ENCODE results near the gene TMEM254.
"Not testable (repeated sequence)": the region's sequence is repeated elsewhere in the genome, so short reads cannot be mapped to it uniquely, and the experiment has no call there.

The TMEM254 gene

GRCh38 chr10:80132299-80133139 lies 54.1 kb downstream of the TMEM254 start, which contains the start of gene PLAC9:
Gene PLAC9 (plus strand): TSS chr10:80132730. CDS start chr10:80132763, 33 bp downstream.
- H3K4me3 ChIP-seq (ENCODE audit: low read depth, low read length) = no peak within 1 kb of the TSS
- TF ChIP-seq MYC (IDR thresholded peaks at IDR 0.05; ENCODE audit: low read depth, low read length) (no peak), MAX (IDR thresholded peaks at IDR 0.05; ENCODE audit: low read depth, low read length) (no peak), CTCF (IDR thresholded peaks at IDR 0.05; ENCODE audit: low read depth, low read length) (no peak), POLR2A (IDR thresholded peaks at IDR 0.05; ENCODE audit: extremely low read depth, insufficient read length) (no peak)
- no peak for DNase-seq (ENCODE audit: low read depth)

- DNase-seq (ENCODE audit: low read depth) = no peak
- TF ChIP-seq POLR2A (IDR thresholded peaks at IDR 0.05; ENCODE audit: extremely low read depth, insufficient read length) (no peak), CTCF (IDR thresholded peaks at IDR 0.05; ENCODE audit: low read depth, low read length) (no peak), MYC (IDR thresholded peaks at IDR 0.05; ENCODE audit: low read depth, low read length) (no peak), MAX (IDR thresholded peaks at IDR 0.05; ENCODE audit: low read depth, low read length) (no peak)
- no peak overlapping the region for H3K4me3 ChIP-seq (ENCODE audit: low read depth, low read length)
Measured at GRCh38 chr10:80133206-80133605, 54.7 kb downstream of the TMEM254 start.

- not testable (repeated sequence) for DNase-seq (ENCODE audit: low read depth); H3K4me3 ChIP-seq (ENCODE audit: low read depth, low read length)
Measured at GRCh38 chr10:80133687-80134086, 55.2 kb downstream of the TMEM254 start.

- H3K4me3 ChIP-seq (ENCODE audit: low read depth, low read length) = no peak overlapping the region
- no peak for DNase-seq (ENCODE audit: low read depth)
- TF ChIP-seq CTCF (IDR thresholded peaks at IDR 0.05; ENCODE audit: low read depth, low read length) = no peak
- no peak for TF ChIP-seq MAX (IDR thresholded peaks at IDR 0.05; ENCODE audit: low read depth, low read length)
- TF ChIP-seq MYC (IDR thresholded peaks at IDR 0.05; ENCODE audit: low read depth, low read length) = no peak
- no peak for TF ChIP-seq POLR2A (IDR thresholded peaks at IDR 0.05; ENCODE audit: extremely low read depth, insufficient read length)
Measured at GRCh38 chr10:80136134-80136571, 57.7 kb downstream of the TMEM254 start.

GRCh38 chr10:80137031-80137862 lies 58.8 kb downstream of the TMEM254 start:
- no peak overlapping the region for H3K4me3 ChIP-seq (ENCODE audit: low read depth, low read length)
- no peak for DNase-seq (ENCODE audit: low read depth)
- TF ChIP-seq CTCF (IDR thresholded peaks at IDR 0.05; ENCODE audit: low read depth, low read length) (no peak), MAX (IDR thresholded peaks at IDR 0.05; ENCODE audit: low read depth, low read length) (no peak), MYC (IDR thresholded peaks at IDR 0.05; ENCODE audit: low read depth, low read length) (no peak)

- TF ChIP-seq POLR2A (IDR thresholded peaks at IDR 0.05; ENCODE audit: extremely low read depth, insufficient read length) (no peak), MYC (IDR thresholded peaks at IDR 0.05; ENCODE audit: low read depth, low read length) (no peak), MAX (IDR thresholded peaks at IDR 0.05; ENCODE audit: low read depth, low read length) (no peak), CTCF (IDR thresholded peaks at IDR 0.05; ENCODE audit: low read depth, low read length) (no peak)
- no peak for DNase-seq (ENCODE audit: low read depth)
Measured at GRCh38 chr10:80137920-80138319, 59.5 kb downstream of the TMEM254 start.

More at GRCh38 chr10:80137920-80138319, 59.5 kb downstream of the TMEM254 start:
- H3K4me3 ChIP-seq (ENCODE audit: low read depth, low read length) = no peak overlapping the region
